ENCODE results near the gene ZNF160.

- TF ChIP-seq, protein P1, sequence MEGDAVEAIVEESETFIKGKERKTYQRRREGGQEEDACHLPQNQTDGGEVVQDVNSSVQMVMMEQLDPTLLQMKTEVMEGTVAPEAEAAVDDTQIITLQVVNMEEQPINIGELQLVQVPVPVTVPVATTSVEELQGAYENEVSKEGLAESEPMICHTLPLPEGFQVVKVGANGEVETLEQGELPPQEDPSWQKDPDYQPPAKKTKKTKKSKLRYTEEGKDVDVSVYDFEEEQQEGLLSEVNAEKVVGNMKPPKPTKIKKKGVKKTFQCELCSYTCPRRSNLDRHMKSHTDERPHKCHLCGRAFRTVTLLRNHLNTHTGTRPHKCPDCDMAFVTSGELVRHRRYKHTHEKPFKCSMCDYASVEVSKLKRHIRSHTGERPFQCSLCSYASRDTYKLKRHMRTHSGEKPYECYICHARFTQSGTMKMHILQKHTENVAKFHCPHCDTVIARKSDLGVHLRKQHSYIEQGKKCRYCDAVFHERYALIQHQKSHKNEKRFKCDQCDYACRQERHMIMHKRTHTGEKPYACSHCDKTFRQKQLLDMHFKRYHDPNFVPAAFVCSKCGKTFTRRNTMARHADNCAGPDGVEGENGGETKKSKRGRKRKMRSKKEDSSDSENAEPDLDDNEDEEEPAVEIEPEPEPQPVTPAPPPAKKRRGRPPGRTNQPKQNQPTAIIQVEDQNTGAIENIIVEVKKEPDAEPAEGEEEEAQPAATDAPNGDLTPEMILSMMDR (IDR thresholded peaks at IDR 0.05; ENCODE audit: poor library complexity), result no peak
- TF ChIP-seq EZH2phosphoT487 (IDR thresholded peaks at IDR 0.05; ENCODE audit: low read depth, severe bottlenecking, unreplicated experiment), result no peak
Measured at GRCh38 chr19:53047379-53047778, 55.8 kb downstream of the ZNF160 start.
